ENCODE measurements around the gene PALD1. TPM values are rescaled to one million over a fixed set of nuclear protein-coding genes. Genes with fewer than 3 reads are reported as not detected.

Gene PALD1
- total RNA-seq, 1 donor = not detected

- no peak overlapping the region for H3K4me3 ChIP-seq (ENCODE audit: low read depth, low read length)
- no peak for TF ChIP-seq CTCF (IDR thresholded peaks at IDR 0.05; ENCODE audit: insufficient read depth, low read depth, low read length)
- DNase-seq (ENCODE audit: low read depth) = no peak
These were observed 33.8 kb upstream of the PALD1 start for GRCh38 chr10:70444744-70445143.

- H3K4me3 ChIP-seq (ENCODE audit: low read depth, low read length) = no peak overlapping the region
- no peak for TF ChIP-seq CTCF (IDR thresholded peaks at IDR 0.05; ENCODE audit: insufficient read depth, low read depth, low read length)
- DNase-seq (ENCODE audit: low read depth) = peak; percentile 80
These were observed 32.6 kb upstream of the PALD1 start for GRCh38 chr10:70445718-70446657.

- DNase-seq (ENCODE audit: low read depth) = no peak
- H3K4me3 ChIP-seq (ENCODE audit: low read depth, low read length) = no peak overlapping the region
- TF ChIP-seq CTCF (IDR thresholded peaks at IDR 0.05; ENCODE audit: insufficient read depth, low read depth, low read length) = no peak
These were observed 30.3 kb upstream of the PALD1 start for GRCh38 chr10:70448236-70448635.

- TF ChIP-seq CTCF (IDR thresholded peaks at IDR 0.05; ENCODE audit: insufficient read depth, low read depth, low read length) = no peak
- H3K4me3 ChIP-seq (ENCODE audit: low read depth, low read length) = no peak overlapping the region
- DNase-seq (ENCODE audit: low read depth) = no peak
These were observed 23.3 kb upstream of the PALD1 start for GRCh38 chr10:70455213-70455630.

GRCh38 chr10:70456164-70456563 lies 22.4 kb upstream of the PALD1 start:
- no peak for DNase-seq (ENCODE audit: low read depth)
- TF ChIP-seq CTCF (IDR thresholded peaks at IDR 0.05; ENCODE audit: insufficient read depth, low read depth, low read length) = no peak
- no peak overlapping the region for H3K4me3 ChIP-seq (ENCODE audit: low read depth, low read length)

- DNase-seq (ENCODE audit: low read depth) = no peak
- no peak for TF ChIP-seq CTCF (IDR thresholded peaks at IDR 0.05; ENCODE audit: insufficient read depth, low read depth, low read length)
These were observed 20.7 kb upstream of the PALD1 start for GRCh38 chr10:70457759-70458305.

More at GRCh38 chr10:70457759-70458305, 20.7 kb upstream of the PALD1 start:
- no peak overlapping the region for H3K4me3 ChIP-seq (ENCODE audit: low read depth, low read length)
